ENCODE results near the gene DHX15.

DNA sequence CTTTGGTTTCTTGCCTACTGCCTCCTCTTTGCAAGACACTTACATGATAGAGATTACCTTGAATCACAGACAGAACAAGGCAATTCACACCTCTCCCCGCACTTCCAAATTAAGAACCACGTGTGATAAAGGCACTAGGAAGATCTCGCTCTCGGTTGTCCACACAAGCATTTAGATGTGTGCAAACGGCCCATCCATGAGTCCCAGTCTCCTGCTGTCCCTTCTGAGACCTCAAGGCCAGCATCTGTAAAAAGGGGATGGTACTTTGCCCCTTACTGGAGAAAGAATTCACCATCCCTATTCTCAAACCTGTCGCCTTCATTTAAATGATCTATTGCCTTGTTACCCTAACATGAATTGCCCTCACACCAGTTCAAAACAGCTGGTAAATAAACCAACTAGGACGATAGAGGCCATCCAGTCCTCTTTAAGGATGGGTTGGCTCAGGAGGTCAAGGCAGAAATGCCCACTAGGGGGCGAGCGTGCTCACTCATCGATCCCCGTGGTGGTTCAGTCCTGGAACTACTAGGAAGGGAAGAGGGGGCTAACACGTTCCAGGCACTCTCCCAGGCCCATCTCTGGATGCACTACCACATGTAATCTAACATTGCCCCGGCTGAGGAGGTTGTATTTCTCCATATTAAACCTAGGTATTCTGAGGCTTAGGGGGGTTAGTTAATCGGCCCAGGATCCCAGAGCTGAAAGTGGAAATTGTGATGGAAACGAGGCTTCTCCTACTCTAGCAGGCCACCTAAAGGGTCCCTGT, 95.8 kb downstream of the DHX15 start:
- no peak for TF ChIP-seq EZH2 (IDR thresholded peaks at IDR 0.05; ENCODE audit: low read depth, low read length, severe bottlenecking)
- TF ChIP-seq POLR2A (IDR thresholded peaks at IDR 0.05; ENCODE audit: control extremely low read depth in 1 of 2, low read depth in 2 of 2, low read length in 2 of 2) = no peak
- TF ChIP-seq, protein P1, sequence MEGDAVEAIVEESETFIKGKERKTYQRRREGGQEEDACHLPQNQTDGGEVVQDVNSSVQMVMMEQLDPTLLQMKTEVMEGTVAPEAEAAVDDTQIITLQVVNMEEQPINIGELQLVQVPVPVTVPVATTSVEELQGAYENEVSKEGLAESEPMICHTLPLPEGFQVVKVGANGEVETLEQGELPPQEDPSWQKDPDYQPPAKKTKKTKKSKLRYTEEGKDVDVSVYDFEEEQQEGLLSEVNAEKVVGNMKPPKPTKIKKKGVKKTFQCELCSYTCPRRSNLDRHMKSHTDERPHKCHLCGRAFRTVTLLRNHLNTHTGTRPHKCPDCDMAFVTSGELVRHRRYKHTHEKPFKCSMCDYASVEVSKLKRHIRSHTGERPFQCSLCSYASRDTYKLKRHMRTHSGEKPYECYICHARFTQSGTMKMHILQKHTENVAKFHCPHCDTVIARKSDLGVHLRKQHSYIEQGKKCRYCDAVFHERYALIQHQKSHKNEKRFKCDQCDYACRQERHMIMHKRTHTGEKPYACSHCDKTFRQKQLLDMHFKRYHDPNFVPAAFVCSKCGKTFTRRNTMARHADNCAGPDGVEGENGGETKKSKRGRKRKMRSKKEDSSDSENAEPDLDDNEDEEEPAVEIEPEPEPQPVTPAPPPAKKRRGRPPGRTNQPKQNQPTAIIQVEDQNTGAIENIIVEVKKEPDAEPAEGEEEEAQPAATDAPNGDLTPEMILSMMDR (IDR thresholded peaks at IDR 0.05; ENCODE audit: control extremely low read depth in 1 of 3, insufficient read depth in 1 of 3, low read depth in 1 of 3, low read length in 3 of 3) = peak; percentile 86 to 97 (median 96)
- TF ChIP-seq EP300 (IDR thresholded peaks at IDR 0.05; ENCODE audit: borderline replicate concordance in 1 of 2, low read depth in 2 of 2, low read length in 2 of 2) = no peak
- no peak for TF ChIP-seq SP1 (IDR thresholded peaks at IDR 0.05; ENCODE audit: low read depth, low read length)
